ENCODE measurements around the gene IL1RAPL1.

GRCh38 chrX:28969126-28969525, 381.9 kb downstream of the IL1RAPL1 start:
- TF ChIP-seq CTCF (IDR thresholded peaks at IDR 0.05; ENCODE audit: borderline replicate concordance, extremely low read depth, low read length, poor library complexity, severe bottlenecking) (no peak), EZH2 (IDR thresholded peaks at IDR 0.05; ENCODE audit: borderline replicate concordance, low read depth, low read length, severe bottlenecking) (no peak)

All from DND-41 (cell line).